Ovary (tissue), 3 donors: ENCODE measurements around the gene SGPL1.

ENCODE experiments used
- CTCF ChIP-seq, 3 donors: fragments of 450-650 bp in 2 of 3; fragments of 200-600 bp in 1 of 3; IDR thresholded peaks; one replicate each; pipeline versions ENCODE4 v1.5.1 to v1.8.0; 2016 to 2022; ENCODE audit warnings: antibody characterized with exemption in 3 of 3, mild to moderate bottlenecking in 1 of 3
- EP300 ChIP-seq: sonication (generic); formaldehyde crosslinking; IDR thresholded peaks from one replicate; pipeline ENCODE4 v1.6.1; 2017; ENCODE audit warnings: antibody characterized with exemption
- POLR2A ChIP-seq: fragments of 450-650 bp; IDR thresholded peaks from one replicate; pipeline ENCODE4 v1.6.1; 2017; ENCODE audit warnings: antibody characterized with exemption, mild to moderate bottlenecking, moderate library complexity
- donor health status: DM: no; HTN: no; CAD: no.

GRCh38 chr10:70829543-70829942 lies 13.8 kb downstream of the SGPL1 start:
- no peak for TF ChIP-seq POLR2A
- TF ChIP-seq CTCF (IDR thresholded peaks at IDR 0.05): no peak
- no peak for TF ChIP-seq EP300
